Measurements from ENCODE around the gene PDS5A.
"Not testable (repeated sequence)": the region's sequence is repeated elsewhere in the genome, so short reads cannot be mapped to it uniquely, and the experiment has no call there.

PDS5A gene, protein sequence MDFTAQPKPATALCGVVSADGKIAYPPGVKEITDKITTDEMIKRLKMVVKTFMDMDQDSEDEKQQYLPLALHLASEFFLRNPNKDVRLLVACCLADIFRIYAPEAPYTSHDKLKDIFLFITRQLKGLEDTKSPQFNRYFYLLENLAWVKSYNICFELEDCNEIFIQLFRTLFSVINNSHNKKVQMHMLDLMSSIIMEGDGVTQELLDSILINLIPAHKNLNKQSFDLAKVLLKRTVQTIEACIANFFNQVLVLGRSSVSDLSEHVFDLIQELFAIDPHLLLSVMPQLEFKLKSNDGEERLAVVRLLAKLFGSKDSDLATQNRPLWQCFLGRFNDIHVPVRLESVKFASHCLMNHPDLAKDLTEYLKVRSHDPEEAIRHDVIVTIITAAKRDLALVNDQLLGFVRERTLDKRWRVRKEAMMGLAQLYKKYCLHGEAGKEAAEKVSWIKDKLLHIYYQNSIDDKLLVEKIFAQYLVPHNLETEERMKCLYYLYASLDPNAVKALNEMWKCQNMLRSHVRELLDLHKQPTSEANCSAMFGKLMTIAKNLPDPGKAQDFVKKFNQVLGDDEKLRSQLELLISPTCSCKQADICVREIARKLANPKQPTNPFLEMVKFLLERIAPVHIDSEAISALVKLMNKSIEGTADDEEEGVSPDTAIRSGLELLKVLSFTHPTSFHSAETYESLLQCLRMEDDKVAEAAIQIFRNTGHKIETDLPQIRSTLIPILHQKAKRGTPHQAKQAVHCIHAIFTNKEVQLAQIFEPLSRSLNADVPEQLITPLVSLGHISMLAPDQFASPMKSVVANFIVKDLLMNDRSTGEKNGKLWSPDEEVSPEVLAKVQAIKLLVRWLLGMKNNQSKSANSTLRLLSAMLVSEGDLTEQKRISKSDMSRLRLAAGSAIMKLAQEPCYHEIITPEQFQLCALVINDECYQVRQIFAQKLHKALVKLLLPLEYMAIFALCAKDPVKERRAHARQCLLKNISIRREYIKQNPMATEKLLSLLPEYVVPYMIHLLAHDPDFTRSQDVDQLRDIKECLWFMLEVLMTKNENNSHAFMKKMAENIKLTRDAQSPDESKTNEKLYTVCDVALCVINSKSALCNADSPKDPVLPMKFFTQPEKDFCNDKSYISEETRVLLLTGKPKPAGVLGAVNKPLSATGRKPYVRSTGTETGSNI (N-terminal part only)

GRCh38 chr4:39977489-39978377 is at the start of gene PDS5A:
TSS of gene PDS5A (minus strand) at chr4:39977911. CDS start at chr4:39976577, 1,334 bp downstream.
- peak; percentile 69 to 88 for DNase-seq (ENCODE audit: low read depth in 2 of 2)

- not testable (repeated sequence) for DNase-seq (ENCODE audit: low read depth in 2 of 2)
These were observed 46.3 kb upstream of the PDS5A start for GRCh38 chr4:40024049-40024448.

DNA sequence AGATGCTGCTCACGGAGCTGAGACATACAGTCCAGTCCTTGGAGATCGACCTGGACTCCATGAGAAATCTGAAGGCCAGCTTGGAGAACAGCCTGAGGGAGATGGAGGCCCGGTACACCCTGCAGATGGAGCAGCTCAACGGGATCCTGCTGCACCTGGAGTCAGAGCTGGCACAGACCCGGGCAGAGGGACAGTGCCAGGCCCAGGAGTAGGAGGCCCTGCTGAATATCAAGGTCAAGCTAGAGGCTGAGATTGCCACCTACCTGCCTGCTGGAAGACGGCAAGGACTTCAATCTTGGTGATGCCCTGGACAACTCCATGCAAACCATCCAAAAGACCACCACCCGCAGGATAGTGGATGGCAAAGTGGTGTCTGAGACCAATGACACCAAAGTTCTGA is 43.4 kb upstream of the PDS5A start:
- DNase-seq (ENCODE audit: low read depth in 2 of 2): not testable (repeated sequence)

- no peak for DNase-seq (ENCODE audit: low read depth in 2 of 2)
These were observed 42.5 kb upstream of the PDS5A start for GRCh38 chr4:40020221-40020620.

DNA sequence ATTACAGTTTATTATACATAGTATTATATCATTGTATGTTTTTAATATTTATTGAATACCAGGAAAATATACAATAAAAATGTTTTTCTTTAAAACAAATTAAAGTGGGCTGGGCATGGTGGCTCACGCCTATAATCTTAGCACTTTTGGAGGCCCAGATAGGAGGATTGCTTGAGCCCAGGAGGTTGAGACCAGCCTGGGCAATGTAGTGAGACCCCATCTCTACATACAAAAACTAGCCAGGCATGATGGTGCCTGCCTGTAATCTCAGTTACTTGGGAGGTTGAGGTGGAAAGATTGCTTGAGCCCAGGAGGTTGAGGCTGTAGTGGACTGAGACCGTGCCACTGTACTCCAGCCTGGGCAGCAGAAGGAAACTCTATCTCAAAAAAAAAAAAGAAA is 38.3 kb upstream of the PDS5A start:
- DNase-seq (ENCODE audit: low read depth in 2 of 2): no peak

DNA sequence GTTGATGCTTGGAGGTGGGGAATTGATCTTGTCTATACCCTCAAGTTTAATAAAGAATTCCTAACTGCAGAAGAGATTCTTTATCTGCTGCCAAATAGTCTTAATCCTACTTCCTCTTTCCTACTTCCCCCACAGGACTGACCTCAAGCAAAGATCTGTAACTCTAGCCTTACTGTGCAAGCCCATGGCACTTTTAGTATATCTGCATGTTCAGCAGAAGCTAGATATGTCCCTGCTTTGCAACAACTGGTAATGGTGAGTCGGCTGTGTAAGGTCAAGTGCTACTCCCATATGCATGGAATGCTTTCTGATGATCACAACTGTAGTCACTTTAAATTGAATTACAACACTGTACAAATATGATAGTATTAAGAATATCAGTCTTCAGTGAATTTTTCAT is 26.3 kb upstream of the PDS5A start:
- no peak for DNase-seq (ENCODE audit: low read depth in 2 of 2)

- DNase-seq (ENCODE audit: low read depth in 2 of 2): no peak
These were observed 23.0 kb upstream of the PDS5A start for GRCh38 chr4:40000711-40001110.

GRCh38 chr4:39998659-39999345 is 21.1 kb upstream of the PDS5A start:
- no peak for DNase-seq (ENCODE audit: low read depth in 2 of 2)

DNA sequence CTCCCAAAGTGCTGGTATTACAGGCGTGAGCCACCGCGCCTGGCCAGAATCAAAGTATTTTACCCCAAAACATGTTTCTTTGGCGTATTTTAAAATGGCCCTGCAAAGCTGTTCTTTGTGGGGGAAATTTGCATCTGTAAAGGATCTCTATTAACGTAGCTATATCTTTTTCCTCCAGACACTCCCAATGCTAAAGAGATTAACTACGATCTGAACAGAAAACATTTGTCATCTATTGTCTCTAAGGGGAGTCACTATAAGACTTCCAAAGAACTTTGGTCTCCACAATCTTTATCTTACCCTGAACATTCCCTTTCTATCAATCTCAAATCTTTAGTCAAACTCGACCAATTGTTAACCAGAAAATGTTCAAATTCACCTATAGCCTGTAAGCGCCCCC is 19.1 kb upstream of the PDS5A start:
- no peak for DNase-seq (ENCODE audit: low read depth in 2 of 2)

DNA sequence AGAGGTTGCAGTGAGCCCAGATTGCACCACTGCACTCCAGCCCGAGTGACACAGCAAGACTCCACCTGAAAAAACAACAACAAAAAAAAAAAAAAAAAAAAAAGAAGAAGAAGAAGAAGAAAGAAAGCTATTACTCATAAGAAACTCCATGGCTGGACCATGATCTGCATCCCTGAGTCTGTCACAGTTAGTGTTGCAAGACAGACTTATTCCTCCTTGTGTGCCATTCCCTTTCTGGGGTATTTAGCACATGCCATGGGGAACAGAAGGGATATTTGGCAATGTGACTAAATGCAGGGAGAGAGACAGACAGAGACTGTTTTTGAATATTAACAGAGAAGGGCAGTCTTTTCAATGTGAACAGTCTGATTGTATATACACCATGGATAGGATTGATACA is 16.7 kb upstream of the PDS5A start:
- DNase-seq (ENCODE audit: low read depth in 2 of 2): no peak

DNA sequence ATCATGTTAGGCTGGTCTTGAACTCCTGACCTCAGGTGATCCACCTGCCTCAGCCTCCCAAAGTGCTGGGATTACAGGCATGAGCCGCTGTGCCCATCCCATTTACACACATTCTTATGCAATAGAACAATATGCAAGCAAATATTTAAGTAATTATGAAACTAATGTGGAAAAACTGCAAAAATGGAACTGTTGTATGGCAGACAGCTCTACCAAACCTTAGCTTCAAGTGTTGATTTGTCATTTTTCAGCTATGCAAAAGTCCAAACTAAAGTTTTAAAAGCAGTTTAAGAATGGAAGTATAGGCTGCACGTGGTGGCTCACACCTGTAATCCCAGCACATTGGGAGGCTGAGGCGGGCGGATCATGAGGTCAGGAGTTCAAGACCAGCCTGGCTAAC is 11.7 kb upstream of the PDS5A start:
- DNase-seq (ENCODE audit: low read depth in 2 of 2): not testable (repeated sequence)

DNA sequence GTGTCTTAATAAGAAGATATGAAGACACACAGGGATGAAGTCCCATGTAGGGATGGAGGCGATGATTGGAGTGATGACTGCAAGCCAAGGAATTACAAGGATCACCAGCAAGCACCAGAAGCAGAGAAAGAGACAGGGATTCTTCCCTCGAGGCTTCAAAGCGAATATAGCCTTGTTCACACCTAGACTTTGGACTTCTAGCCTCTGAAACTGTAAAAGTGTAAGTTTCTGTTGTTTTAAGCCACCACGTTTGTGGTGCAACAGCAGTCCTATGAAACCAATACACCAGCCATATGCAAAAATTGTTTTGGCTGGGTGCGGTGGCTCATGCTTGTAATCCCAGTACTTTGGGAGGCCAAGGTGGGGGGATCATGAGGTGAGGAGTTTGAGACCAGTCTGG is 9.8 kb upstream of the PDS5A start:
- no peak for DNase-seq (ENCODE audit: low read depth in 2 of 2)

DNA sequence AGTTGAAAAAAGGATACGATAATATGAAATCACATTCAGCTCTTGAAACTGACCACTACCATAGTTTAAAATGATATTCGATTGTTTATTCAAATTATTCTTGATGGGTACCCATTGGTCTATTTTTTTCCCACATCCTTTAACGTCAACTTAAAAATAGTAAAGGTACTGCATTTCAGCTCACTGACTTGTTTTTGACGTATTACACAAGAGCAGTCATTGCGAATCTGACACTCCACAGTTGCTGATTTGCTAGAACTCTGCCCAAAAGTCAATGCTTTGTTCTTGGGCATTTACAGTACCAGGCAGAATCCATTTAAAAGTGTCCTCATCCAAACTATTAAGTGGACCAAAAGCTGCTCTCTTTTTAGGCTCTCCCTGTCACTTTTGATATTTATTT is 1.2 kb upstream of the PDS5A start:
- DNase-seq (ENCODE audit: low read depth in 2 of 2): no peak

DNA sequence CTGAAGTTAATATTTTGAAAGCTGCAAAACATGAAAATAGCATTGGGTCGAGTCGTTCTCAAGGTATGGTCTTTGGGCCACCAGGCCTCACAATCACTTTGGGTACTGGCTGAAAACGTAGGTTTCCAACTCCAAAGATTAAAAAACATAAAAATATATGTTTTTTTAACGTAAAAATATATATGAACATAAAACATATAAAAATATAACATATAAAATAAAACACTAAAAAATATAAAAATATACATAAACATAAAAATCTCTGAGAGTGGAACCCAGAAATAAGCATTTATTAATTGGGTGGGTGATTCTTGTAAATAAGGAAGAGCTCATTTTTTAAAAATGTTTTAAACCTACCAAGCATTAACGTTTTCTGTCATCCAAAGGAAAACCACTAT is 666 bp upstream of the PDS5A start:
- DNase-seq (ENCODE audit: low read depth in 2 of 2): no peak

DNA sequence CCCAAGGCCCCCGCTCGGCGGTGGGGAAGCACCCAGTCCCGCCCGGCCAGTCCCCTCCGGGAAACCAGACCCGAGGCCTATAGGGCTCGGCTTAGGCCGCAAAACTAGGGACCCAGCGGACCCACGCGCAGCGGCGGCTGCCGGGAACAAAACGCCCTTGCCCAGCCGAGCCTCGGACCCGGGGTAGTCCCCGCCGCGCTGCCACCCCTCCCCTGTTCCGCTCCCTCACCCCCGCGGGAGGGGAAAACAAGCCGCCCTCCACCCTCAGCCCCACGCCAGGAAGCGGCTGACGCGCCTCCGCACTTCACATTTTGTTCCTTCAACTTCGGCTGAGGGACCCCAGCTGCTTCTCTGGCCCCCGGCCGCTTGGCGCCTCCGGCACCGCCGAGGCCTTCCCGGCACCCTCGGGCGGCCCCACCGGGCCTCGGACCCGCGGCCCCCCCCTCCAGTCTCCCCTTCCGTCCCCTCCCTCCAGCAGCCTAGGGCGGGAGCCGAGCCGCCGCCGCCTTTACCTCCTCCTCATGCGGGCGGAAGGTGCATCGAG is 694 bp downstream of the PDS5A start:
- DNase-seq (ENCODE audit: low read depth in 2 of 2): peak; percentile 14 to 52

DNA sequence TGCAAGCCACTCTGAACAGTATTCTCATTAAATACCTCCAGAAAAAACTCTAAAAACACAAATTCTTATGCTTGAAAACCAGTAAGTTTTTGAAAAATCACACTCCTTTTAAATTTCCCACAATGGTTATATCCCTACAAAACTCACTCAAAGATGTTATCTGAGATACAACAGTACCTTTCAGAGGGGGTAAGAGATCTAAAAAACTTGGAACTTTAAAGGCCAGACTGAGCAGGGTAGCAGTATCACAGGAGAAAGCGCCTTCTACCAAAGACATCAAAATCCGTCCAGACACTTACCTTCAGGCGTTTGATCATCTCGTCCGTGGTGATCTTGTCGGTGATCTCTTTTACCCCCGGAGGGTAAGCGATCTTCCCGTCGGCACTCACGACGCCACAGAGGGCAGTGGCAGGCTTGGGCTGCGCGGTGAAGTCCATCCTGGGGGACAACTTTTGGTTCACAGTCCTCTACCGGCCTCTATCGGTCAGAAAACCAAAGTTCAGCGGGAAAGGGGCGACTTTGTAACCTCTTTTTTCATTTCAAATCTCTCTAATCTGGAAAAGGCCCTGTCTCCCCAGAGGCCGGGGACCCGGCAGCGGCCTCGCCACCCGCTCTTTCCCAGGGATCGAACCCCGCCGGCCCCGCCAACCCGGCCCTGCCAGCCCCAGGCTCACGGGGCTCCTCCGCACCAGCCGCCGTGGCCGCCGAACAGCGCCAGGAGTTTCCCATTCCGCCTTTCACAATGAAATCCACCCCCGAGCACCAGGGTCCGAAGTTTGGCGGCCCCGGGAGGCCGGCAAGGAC is 1.4 kb downstream of the PDS5A start:
- peak; percentile 47 to 57 for DNase-seq (ENCODE audit: low read depth in 2 of 2)

DNA sequence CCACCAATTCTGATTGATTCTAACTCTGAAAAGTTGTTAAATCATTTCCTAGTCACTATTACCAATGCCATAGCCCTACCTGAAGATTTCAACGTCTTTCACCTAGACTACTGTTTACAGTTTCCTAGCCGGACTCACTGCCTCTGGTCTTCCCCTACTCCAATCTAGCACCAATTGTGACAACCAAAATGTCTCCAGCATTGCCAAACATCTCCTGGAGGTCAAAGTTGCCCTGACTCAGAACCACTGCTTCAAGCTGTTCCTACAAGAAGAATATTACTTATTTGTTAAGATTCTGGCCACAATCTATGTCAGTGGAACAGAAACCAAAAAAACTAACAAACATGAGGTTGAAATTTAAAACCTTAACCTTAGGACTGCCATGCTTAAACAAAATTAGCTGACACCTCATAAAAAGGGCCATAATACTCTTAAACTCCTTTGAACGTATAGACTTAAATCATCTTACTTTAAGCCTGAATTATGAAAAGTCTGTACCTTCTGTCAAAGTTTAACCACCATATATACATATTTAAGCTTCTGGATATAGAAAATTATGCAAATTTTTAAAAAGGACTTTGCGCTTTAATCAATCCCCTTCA is 2.1 kb downstream of the PDS5A start:
- no peak for DNase-seq (ENCODE audit: low read depth in 2 of 2)

GRCh38 chr4:39973052-39973451 is 4.7 kb downstream of the PDS5A start:
- DNase-seq (ENCODE audit: low read depth in 2 of 2): not testable (repeated sequence)
